HG03558 (cell line): ENCODE results near the gene GSTM4.
"Not testable (repeated sequence)": the region's sequence is repeated elsewhere in the genome, so short reads cannot be mapped to it uniquely, and the experiment has no call there.

ENCODE experiments used
- ATAC-seq: cut with Tn5 transposase; IDR thresholded peaks from one replicate; pipeline ENCODE4 v1.9.1; 2021; ENCODE audit warnings: moderate number of reproducible peaks; ENCODE audit not compliant: unreplicated experiment; ENCODE audit errors: extremely low read depth

The GSTM4 gene

DNA sequence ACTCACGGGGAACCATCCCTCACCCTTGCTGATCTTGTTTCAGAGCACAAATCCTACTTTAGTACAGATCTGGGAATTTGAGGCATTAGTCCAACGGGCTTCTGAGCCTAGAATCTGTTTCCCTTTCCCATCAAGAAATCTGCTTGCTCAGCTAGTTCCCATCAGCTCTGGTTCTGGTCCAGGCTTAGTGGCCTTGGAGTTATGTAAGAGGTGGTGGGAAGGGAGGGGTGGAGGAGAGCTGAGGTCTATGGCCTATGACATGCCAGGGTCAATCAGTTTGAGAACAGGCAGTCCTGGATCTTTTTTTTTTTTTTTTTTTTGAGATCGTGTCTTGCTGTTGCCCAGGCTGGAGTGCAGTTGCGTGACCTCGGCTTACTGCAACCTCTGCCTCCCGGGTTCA lies 35.9 kb downstream of the GSTM4 start:
- no peak for ATAC-seq

DNA sequence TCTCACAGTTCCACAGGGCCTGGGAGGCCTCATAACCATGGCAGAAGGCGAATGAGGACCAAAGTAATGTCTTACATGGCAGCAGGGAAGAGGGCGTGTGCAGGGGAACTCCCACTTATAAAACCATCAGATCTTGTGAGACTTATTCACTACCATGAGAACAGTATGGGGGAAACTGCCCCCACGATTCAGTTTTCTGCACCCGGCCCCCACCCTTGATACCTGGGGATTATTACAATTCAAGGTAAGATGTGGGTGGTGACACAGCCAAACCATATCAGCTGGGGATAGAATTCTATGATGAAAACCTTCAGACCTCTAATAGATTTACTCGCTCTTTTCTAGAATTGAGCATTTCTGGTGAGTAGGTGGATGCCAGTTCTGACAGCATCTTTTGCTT lies 38.5 kb downstream of the GSTM4 start:
- ATAC-seq = not testable (repeated sequence)

DNA sequence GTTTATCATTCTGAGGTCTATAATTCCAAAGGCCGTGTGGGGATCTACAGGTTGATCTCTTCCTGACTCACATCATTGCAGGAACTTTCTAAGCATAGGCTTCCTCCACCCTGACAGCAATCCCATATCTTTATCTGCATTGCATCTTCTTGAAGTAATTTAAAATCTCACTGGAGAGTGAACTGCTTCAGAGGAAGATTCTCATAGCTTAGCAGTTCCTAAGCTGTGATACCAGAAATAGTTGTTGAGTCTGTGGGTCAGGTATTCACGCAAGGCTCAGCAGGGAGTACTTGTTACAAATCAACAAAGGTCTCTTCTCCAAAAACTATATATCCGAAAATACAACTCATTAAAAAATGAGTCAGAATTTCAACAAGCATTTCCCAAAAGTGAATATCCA lies 39.2 kb downstream of the GSTM4 start:
- ATAC-seq = not testable (repeated sequence)

DNA sequence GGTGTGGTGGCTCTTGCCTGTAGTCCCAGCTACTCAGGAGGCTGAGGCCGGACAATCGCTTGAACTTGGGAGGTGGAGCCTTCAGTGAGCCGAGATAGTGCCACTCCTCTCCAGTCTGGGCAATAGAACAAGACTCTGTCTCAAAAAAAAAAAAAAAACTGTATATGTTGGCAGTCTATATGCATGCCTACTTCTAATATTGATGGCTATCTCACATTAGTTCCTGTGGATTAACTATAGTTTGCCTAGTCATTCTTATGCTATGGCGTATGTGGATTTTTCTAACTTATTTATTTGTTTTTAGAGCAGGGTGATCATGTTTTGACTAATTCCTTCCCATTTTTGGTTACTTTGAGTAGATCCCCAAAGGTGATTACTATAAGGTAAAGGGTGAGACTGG lies 41.2 kb downstream of the GSTM4 start:
- ATAC-seq = no peak

DNA sequence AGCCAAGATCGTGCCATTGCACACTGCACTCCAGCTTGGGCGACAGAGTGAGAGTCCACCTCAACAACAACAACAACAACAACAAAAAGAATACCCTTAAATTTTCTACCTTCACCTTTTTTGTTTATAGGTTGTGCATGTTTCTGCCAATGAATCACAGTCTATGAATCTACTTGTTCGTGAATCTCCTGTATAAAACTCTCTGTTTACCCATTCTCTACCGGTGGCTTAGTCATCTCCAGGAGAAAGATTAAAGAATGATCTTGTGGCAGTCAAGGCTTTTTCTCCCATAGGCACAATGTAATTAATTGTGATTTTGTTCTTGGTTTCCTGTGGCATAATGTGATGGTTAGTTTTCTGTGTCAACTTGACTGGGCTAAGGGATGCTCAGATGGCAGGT lies 42.0 kb downstream of the GSTM4 start:
- not testable (repeated sequence) for ATAC-seq

DNA sequence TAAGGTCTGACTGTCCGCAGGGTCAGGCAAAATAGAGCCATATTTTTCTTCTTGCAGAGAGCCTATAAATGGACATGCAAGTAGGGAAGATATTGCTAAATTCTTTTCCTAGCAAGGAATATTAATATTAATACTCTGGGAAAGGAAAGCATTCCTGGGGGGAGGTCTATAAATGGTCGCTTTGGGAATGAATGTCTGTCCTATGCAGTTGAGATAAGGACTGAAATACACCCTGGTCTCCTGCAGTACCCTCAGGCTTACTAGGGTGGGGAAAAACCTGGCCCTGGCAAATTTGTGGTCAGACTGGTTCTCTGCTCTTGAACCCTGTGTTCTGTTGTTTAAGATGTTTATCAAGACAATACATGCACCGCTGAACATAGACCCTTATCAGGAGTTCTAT lies 47.0 kb downstream of the GSTM4 start:
- not testable (repeated sequence) for ATAC-seq

DNA sequence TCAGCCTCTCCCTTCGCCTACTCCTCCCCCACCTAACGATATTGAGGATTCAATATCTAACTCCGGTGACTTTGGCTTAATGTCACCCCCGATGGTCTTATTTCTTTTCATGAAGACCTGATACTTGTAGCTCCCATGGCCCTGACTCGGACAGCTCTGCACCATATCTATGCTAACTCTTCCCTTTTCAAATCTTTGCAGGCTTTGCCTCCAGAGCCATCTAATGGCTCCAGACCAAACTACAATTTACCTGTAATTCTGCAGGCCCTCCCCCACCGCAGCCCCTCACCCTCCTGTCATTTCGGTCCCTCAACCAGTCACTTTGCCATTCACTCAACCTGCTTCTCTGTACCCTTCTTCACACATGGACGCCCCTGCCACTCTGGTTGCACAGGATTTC lies 48.3 kb downstream of the GSTM4 start:
- ATAC-seq = no peak

DNA sequence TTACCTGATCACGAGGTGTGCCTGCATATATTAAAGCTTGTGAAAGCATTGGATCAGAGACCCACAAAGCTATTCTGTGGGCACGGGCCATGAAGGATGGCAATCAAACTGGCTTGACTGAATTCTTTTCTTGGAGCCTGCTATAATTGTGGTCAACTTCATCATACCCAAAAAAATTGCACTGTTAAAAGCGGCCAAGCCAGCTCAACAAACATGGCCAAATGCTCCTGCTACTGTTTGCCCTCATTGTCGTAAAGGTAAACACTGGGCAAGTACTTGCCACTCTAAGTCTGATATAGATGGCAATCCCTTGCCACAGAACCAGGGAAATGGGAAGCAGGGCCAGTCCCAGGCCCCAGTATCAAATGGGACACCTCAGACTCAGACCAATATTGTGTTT lies 49.5 kb downstream of the GSTM4 start:
- ATAC-seq = no peak

DNA sequence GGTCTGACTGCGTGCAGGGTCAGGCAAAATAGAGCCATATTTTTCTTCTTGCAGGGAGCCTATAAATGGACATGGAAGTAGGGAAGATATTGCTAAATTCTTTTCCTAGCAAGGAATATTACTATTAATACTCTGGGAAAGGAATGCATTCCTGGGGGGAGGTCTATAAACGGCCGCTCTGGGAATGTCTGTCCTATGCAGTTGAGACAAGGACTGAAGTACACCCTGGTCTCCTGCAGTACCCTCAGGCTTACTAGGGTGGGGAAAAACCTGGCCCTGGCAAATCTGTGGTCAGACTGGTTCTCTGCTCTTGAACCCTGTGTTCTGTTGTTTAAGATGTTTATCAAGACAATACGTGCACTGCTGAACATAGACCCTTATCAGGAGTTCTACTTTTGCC lies 53.0 kb downstream of the GSTM4 start:
- ATAC-seq = not testable (repeated sequence)

DNA sequence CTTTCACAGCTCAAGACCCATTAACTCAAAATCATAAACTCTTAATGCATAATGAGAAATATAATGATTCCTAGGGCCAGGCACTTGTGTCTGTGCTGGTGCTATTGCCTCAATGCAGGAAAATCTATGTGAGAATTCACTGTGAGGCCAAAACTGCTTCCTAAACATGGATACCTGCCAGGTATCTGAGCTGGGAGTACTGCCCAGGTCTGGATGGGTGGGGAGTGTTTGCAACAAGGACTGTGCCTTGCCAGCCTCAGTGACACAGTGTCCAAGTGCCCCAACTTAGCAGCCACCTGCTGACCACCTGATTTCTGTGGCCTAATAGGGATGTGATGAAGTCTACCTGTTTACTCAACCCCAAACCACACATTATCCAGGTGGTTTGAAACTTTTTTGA lies 53.9 kb downstream of the GSTM4 start:
- ATAC-seq = not testable (repeated sequence)
